H1 (cell line): Measurements from ENCODE around the gene NSUN2. TPM values are rescaled to one million over a fixed set of nuclear protein-coding genes. Genes with fewer than 3 reads are reported as not detected.

Source experiments
- CTCF ChIA-PET: fragments of 300-600 bp; sonication (Branson Sonifier 250); formaldehyde crosslinking; loops from one replicate; lab custom pipeline; 2021; ENCODE audit not compliant: partially characterized antibody; lab: Charles Lee
- POLR2A ChIA-PET: fragments of 300-600 bp; sonication (Branson Sonifier 250); formaldehyde crosslinking; loops from one replicate; lab custom pipeline; 2021; ENCODE audit warnings: inconsistent platforms; ENCODE audit not compliant: partially characterized antibody; lab: Charles Lee
- DNase-seq, 2 experiments: peaks; one replicate each; pipeline versions ENCODE4 v3.0.0 to v3.0.0-alpha.2; 2010 to 2022; ENCODE audit warnings: low spot score in 2 of 2, low read depth in 1 of 2, mixed read lengths in 1 of 2
- FAIRE-seq: peaks from 2 replicates; lab custom pipeline; 2011; peaks lifted over from hg19 to GRCh38; lab: Jason Lieb, UNC
- H2AFZ ChIP-seq: 2 replicates; pipeline ENCODE4 v1.8.1; 2012; ENCODE audit warnings: low read length, inconsistent platforms
- H2AK5ac ChIP-seq: 2 replicates; pipeline ENCODE4 v1.6.1; 2013; ENCODE audit warnings: low read depth, low read length
- H2BK120ac ChIP-seq: replicated peaks from 2 replicates; pipeline ENCODE3; 2013; ENCODE audit warnings: low read depth, low read length, inconsistent platforms
- H2BK12ac ChIP-seq: 2 replicates; pipeline ENCODE4 v1.6.1; 2013; ENCODE audit warnings: low read depth, low read length
- H2BK15ac ChIP-seq: 2 replicates; pipeline ENCODE4 v1.6.1; 2013; ENCODE audit warnings: low read length
- H2BK20ac ChIP-seq: 2 replicates; pipeline ENCODE4 v1.6.1; 2013; ENCODE audit warnings: low read length
- H2BK5ac ChIP-seq: 2 replicates; pipeline ENCODE4 v1.6.1; 2013; ENCODE audit warnings: low read depth, low read length
- H3K14ac ChIP-seq: 2 replicates; pipeline ENCODE4 v1.6.1; 2013; ENCODE audit warnings: inconsistent platforms; ENCODE audit not compliant: insufficient read length
- H3K18ac ChIP-seq: 2 replicates; pipeline ENCODE4 v1.6.1; 2013; ENCODE audit warnings: low read length; ENCODE audit errors: extremely low read depth
- H3K23ac ChIP-seq: 2 replicates; pipeline ENCODE4 v1.6.1; 2013; ENCODE audit warnings: inconsistent platforms; ENCODE audit not compliant: insufficient read length
- H3K23me2 ChIP-seq: 2 replicates; pipeline ENCODE4 v1.6.1; 2013; ENCODE audit warnings: low read depth, low read length
- H3K27ac ChIP-seq: 2 replicates; pipeline ENCODE4 v1.6.1; 2011; ENCODE audit warnings: low read depth, low read length, inconsistent platforms
- H3K27me3 ChIP-seq, 4 experiments: replicated peaks in 1 of 4; 1 replicate in 1 of 4; 2 replicates in 3 of 4; pipeline versions ENCODE4 v1.6.1 to v1.8.1; 2011 to 2013; ENCODE audit warnings: low read length in 3 of 4, mild to moderate bottlenecking in 3 of 4, inconsistent platforms in 2 of 4, mixed read lengths in 2 of 4, moderate library complexity in 1 of 4; ENCODE audit not compliant: control insufficient read depth in 3 of 4, insufficient read depth in 3 of 4; ENCODE audit errors: extremely low read depth in 1 of 4
- H3K36me3 ChIP-seq, 4 experiments: 2 replicates each; pipeline versions ENCODE4 v1.6.1 to v1.8.1; 2011 to 2013; ENCODE audit warnings: mild to moderate bottlenecking in 4 of 4, low read length in 3 of 4, moderate library complexity in 2 of 4, control low read depth in 1 of 4, inconsistent platforms in 1 of 4; ENCODE audit not compliant: insufficient read depth in 4 of 4, control insufficient read depth in 2 of 4
- H3K4ac ChIP-seq: replicated peaks from 2 replicates; pipeline ENCODE3; 2013; ENCODE audit warnings: low read length, low read depth, mixed read lengths, inconsistent platforms; ENCODE audit not compliant: insufficient read length
- H3K4me1 ChIP-seq, 4 experiments: replicated peaks in 1 of 4; 1 replicate in 1 of 4; 2 replicates in 3 of 4; pipeline versions ENCODE4 v1.6.1 to v1.8.1; 2011 to 2013; ENCODE audit warnings: low read length in 3 of 4, inconsistent platforms in 2 of 4, mixed read lengths in 1 of 4; ENCODE audit not compliant: insufficient read depth in 4 of 4, control insufficient read depth in 3 of 4
- H3K4me2 ChIP-seq, 2 experiments: 2 replicates each; pipeline versions ENCODE4 v1.6.1 to v1.8.1; 2011 to 2013; ENCODE audit warnings: low read depth in 2 of 2, low read length in 2 of 2, control low read depth in 1 of 2, inconsistent platforms in 1 of 2, mild to moderate bottlenecking in 1 of 2; ENCODE audit not compliant: insufficient read depth in 1 of 2
- H3K4me3 ChIP-seq, 4 experiments: fragments of 200-600, 300-600 bp in 1 of 4; sonication (generic), shearing (Covaris generic), sonication (Bioruptor Twin) in 1 of 4; 2 replicates each; pipeline versions ENCODE4 v1.5.1 to v1.8.1; 2011 to 2016; ENCODE audit warnings: low read length in 4 of 4, low read depth in 3 of 4, control low read depth in 2 of 4, inconsistent platforms in 2 of 4, mild to moderate bottlenecking in 2 of 4, mixed read lengths in 1 of 4, moderate library complexity in 1 of 4; ENCODE audit not compliant: insufficient read depth in 2 of 4; ENCODE audit errors: extremely low read depth in 1 of 4
- H3K56ac ChIP-seq: replicated peaks from 2 replicates; pipeline ENCODE3; 2013; ENCODE audit warnings: low read depth, mild to moderate bottlenecking, mixed read lengths, low read length, inconsistent platforms; ENCODE audit not compliant: insufficient read length
- H3K79me1 ChIP-seq: 2 replicates; pipeline ENCODE4 v1.6.1; 2013; ENCODE audit warnings: low read depth, low read length, control low read depth
- H3K79me2 ChIP-seq, 2 experiments: 2 replicates each; pipeline versions ENCODE4 v1.6.1 to v1.8.1; 2012 to 2013; ENCODE audit warnings: low read length in 2 of 2, mild to moderate bottlenecking in 2 of 2, inconsistent platforms in 1 of 2; ENCODE audit not compliant: insufficient read depth in 2 of 2, control insufficient read depth in 1 of 2
- H3K9ac ChIP-seq, 4 experiments: replicated peaks in 1 of 4; 1 replicate in 1 of 4; 2 replicates in 3 of 4; pipeline versions ENCODE4 v1.6.1 to v1.8.1; 2011 to 2013; ENCODE audit warnings: low read depth in 3 of 4, low read length in 3 of 4, control low read depth in 2 of 4, mild to moderate bottlenecking in 2 of 4, moderate library complexity in 2 of 4, inconsistent platforms in 1 of 4; ENCODE audit errors: extremely low read depth in 1 of 4
- H3K9me3 ChIP-seq, 2 experiments: 2 replicates each; pipeline versions ENCODE4 v1.6.1 to v1.8.1; 2012 to 2013; ENCODE audit warnings: mild to moderate bottlenecking in 2 of 2, moderate library complexity in 2 of 2, control low read depth in 1 of 2, inconsistent platforms in 1 of 2, low read depth in 1 of 2, low read length in 1 of 2, mixed read lengths in 1 of 2; ENCODE audit not compliant: insufficient read depth in 2 of 2
- H4K20me1 ChIP-seq, 2 experiments: replicated peaks in 1 of 2; 2 replicates each; pipeline versions ENCODE3 to v1.8.1; 2011 to 2013; ENCODE audit warnings: inconsistent platforms in 2 of 2, low read length in 2 of 2, mild to moderate bottlenecking in 1 of 2; ENCODE audit not compliant: insufficient read depth in 2 of 2, control insufficient read depth in 1 of 2
- H4K5ac ChIP-seq: 2 replicates; pipeline ENCODE4 v1.6.1; 2013; ENCODE audit warnings: low read length, low read depth, mixed read lengths, inconsistent platforms; ENCODE audit not compliant: insufficient read length
- H4K8ac ChIP-seq: 2 replicates; pipeline ENCODE4 v1.8.0; 2013; ENCODE audit warnings: mild to moderate bottlenecking, moderate library complexity, low read length, inconsistent platforms; ENCODE audit not compliant: insufficient read depth; ENCODE audit errors: extremely low read depth
- H4K91ac ChIP-seq: replicated peaks from 2 replicates; pipeline ENCODE3; 2013; ENCODE audit warnings: low read length, mixed read lengths, inconsistent platforms; ENCODE audit not compliant: insufficient read length
- ASH2L ChIP-seq: fragments of 200-600, 300-600 bp; sonication (generic); IDR thresholded peaks from one replicate; pipeline ENCODE4 v1.7.1; 2017; ENCODE audit warnings: low read length
- EGR1 ChIP-seq: IDR thresholded peaks from 2 replicates; pipeline ENCODE4 v1.6.1; 2011; ENCODE audit warnings: low read depth, low read length, borderline replicate concordance
- NRF1 ChIP-seq: IDR thresholded peaks from 2 replicates; pipeline ENCODE4 v1.6.1; 2011; ENCODE audit warnings: mild to moderate bottlenecking, low read depth, low read length, improper control_type of control experiment
- WGBS, 2 experiments: shearing (Covaris generic) in 1 of 2; methylation state at CpG; one replicate each; pipeline versions ENCODE4 v1.1.6 to v1.1.7; 2013 to 2015; ENCODE audit warnings: low lambda C conversion rate in 2 of 2, mixed read lengths in 2 of 2, inconsistent platforms in 1 of 2, low coverage in 1 of 2, missing lambda C conversion rate in 1 of 2; ENCODE audit not compliant: insufficient replicate concordance in 2 of 2, insufficient coverage in 1 of 2, insufficient read length in 1 of 2; ENCODE audit errors: extremely low coverage in 1 of 2, missing lambda C conversion rate in 1 of 2; 5-methylcytosine and 5-hydroxymethylcytosine counted together
- polyA plus RNA-seq, 7 experiments: library from polyadenylated mRNA; depleted of rRNA in 3 of 7; stranded (reverse) in 5 of 7; unstranded in 2 of 7; fragments of >200 nt in 5 of 7; fragments of 200-250 nt in 2 of 7; gene quantifications; 1 replicate in 5 of 7; 2 replicates in 1 of 7; 4 replicates in 1 of 7; pipeline versions ENCODE4 v1.2.1 to v1.2.3, GENCODE V29; 2011 to 2013; ENCODE audit warnings: missing spikeins in 2 of 7, mixed read lengths in 2 of 7
- total RNA-seq: library from RNA; stranded (reverse); fragmentation: NEBNext Ultra II Directional; extraction: Animal tissue kit (Norgen Biotek cat#: 25700); gene quantifications from 2 replicates; pipeline ENCODE4 v1.2.1, GENCODE V29; 2021

The NSUN2 gene
- total and polyA plus RNA-seq, 2 of the 8 experiments (the other 6 are each of a cell fraction or from before 2014, with no cell fraction given), result 47.3 to 94.7 TPM

DNA sequence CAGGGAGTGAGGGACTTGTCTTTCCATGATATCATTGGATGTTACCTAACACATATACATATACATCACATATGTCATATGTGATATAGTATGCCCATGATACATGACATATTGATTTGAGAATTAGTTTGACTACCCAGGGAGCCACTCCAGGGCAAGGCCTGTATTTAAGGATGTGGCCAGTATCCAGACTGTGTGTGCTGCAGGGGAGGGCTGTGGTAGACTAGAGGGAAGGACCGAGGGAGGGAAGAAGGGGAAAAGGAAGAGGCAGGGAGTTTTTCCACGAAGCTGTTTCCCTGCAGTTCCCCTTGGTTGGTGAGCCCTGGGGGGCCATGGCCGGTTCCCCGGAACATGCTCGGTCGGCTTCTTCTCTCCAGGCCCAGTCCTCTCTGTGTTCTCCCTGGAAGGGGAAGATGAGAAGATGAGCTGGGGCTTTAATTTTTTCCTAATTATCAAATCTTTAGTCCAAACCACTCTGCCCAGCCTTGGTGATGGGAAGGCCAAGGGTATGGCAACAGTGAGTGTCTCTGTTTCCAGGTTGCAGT lies 48.7 kb downstream of the NSUN2 start:
- H3K18ac ChIP-seq, result no peak overlapping the region
- H2BK5ac ChIP-seq, result no peak overlapping the region
- H3K9me3 ChIP-seq, result no peaks in the 10 kb centered on the region; a peak in 1 of 4 replicates
- no peaks in the 10 kb centered on the region for H4K20me1 ChIP-seq
- no peak for TF ChIP-seq NRF1
- no peak for TF ChIP-seq EGR1
- TF ChIP-seq ASH2L, result no peak
- H3K79me1 ChIP-seq, result no peaks in the 10 kb centered on the region
- no peak overlapping the region for H3K23ac ChIP-seq
- peaks cover 0 to 7% (median 3%) of the 10 kb centered on the region in 4 experiments; a peak in 6 of 7 replicates for H3K4me1 ChIP-seq
- no peak overlapping the region for H3K4ac ChIP-seq
- no peak overlapping the region for H2BK15ac ChIP-seq
- H3K79me2 ChIP-seq, result no peaks in the 10 kb centered on the region
- H2BK12ac ChIP-seq, result no peak overlapping the region
- no peak overlapping the region for H4K5ac ChIP-seq
- whole genome bisulfite sequencing, 2 experiments, result 71% methylated on average over 6 of the region's 6 CpGs; no CpG with 5 or more reads in 1 of the 2 experiments
- H2BK20ac ChIP-seq, result no peak overlapping the region
- peak overlapping the region in 1 of 2 experiments; percentile 61; a peak in 1 of 4 replicates for H3K4me2 ChIP-seq
- no peak overlapping the region for H3K27ac ChIP-seq
- no peak overlapping the region for H3K9ac ChIP-seq
- no peak overlapping the region for H2AK5ac ChIP-seq
- H3K56ac ChIP-seq, result no peak overlapping the region
- H3K36me3 ChIP-seq, result no peaks in the 10 kb centered on the region
- H2BK120ac ChIP-seq, result no peak overlapping the region
- H3K23me2 ChIP-seq, result peaks cover 7% of the 10 kb centered on the region; the same call in 1 of the 2 replicates
- no peak overlapping the region for H4K91ac ChIP-seq
- no peak overlapping the region for H4K8ac ChIP-seq
- ChIA-PET POLR2A (interaction anchor here (0.7 to 1.2 kb wide), 2 partner anchors 9 to 15 kb away, joined by 3 to 4 read pairs; no protein-coding TSS in a partner anchor), CTCF (interaction anchor here (0.5 kb wide), 1 partner anchor 26 kb away, joined by 4 read pairs; no protein-coding TSS in a partner anchor)
- no peak overlapping the region for H2AFZ ChIP-seq
- H3K14ac ChIP-seq, result no peak overlapping the region
- H3K4me3 ChIP-seq, result peak overlapping the region in 1 of 4 experiments; percentile 71; a peak in 1 of 8 replicates
- peaks cover 0 to 19% (median 18%) of the 10 kb centered on the region in 4 experiments; a peak in 6 of 7 replicates for H3K27me3 ChIP-seq
- no peak for FAIRE-seq
- no peak for DNase-seq
